SK-N-SH treated with all-trans-retinoic acid at 6 μM for 48 hours (cell line): ENCODE data around the gene USP30.
A peak's percentile ranks its signal among the peaks of the same experiment; 100 is the strongest.

ENCODE experiments used
- ATAC-seq: fragments of 200-7000 bp; cut with Tn5 transposase; 3 replicates; pipeline ENCODE4 v1.9.1; 2020; ENCODE audit warnings: mild to moderate bottlenecking, moderate library complexity
- ARNTL ChIP-seq: fragments of 450-650 bp; formaldehyde crosslinking; IDR thresholded peaks from 2 replicates; pipeline ENCODE4 v1.5.0; 2020; ENCODE audit warnings: low read depth, mild to moderate bottlenecking, moderate library complexity, borderline replicate concordance
- BACH2 ChIP-seq: fragments of 250-450 bp; sonication (Bioruptor Pico); IDR thresholded peaks from 2 replicates; pipeline ENCODE4 v1.9.0; 2021; ENCODE audit warnings: mild to moderate bottlenecking, borderline replicate concordance
- CREB5 ChIP-seq: fragments of 250-450 bp; sonication (Bioruptor Pico); IDR thresholded peaks from 2 replicates; pipeline ENCODE4 v1.5.1; 2020; ENCODE audit warnings: low read depth, mild to moderate bottlenecking, moderate library complexity
- ESRRG ChIP-seq: fragments of 250-450 bp; sonication (Bioruptor Pico); IDR thresholded peaks from 2 replicates; pipeline ENCODE4 v1.6.1; 2021; ENCODE audit warnings: mild to moderate bottlenecking
- GLIS3 ChIP-seq: fragments of 250-450 bp; sonication (Bioruptor Pico); IDR thresholded peaks from 2 replicates; pipeline ENCODE4 v1.5.0; 2020; ENCODE audit warnings: mild to moderate bottlenecking, moderate library complexity
- ISL1 ChIP-seq: fragments of 250-450 bp; sonication (Bioruptor Pico); IDR thresholded peaks from 2 replicates; pipeline ENCODE4 v2.1.2; 2022; ENCODE audit warnings: mild to moderate bottlenecking, moderate library complexity
- OSR1 ChIP-seq: fragments of 250-450 bp; sonication (Bioruptor Pico); IDR thresholded peaks from 2 replicates; pipeline ENCODE4 v1.8.0; 2022; ENCODE audit warnings: moderate library complexity, mild to moderate bottlenecking, inconsistent platforms
- PATZ1 ChIP-seq: fragments of 250-450 bp; sonication (Bioruptor Pico); IDR thresholded peaks from 2 replicates; pipeline ENCODE4 v1.8.0; 2020; ENCODE audit warnings: mild to moderate bottlenecking, moderate library complexity, borderline replicate concordance
- POU6F1 ChIP-seq: fragments of 250-450 bp; sonication (Bioruptor Pico); IDR thresholded peaks from 2 replicates; pipeline ENCODE4 v1.8.0; 2021; ENCODE audit warnings: low read depth, mild to moderate bottlenecking, moderate library complexity, borderline replicate concordance
- PPARA ChIP-seq: fragments of 250-450 bp; sonication (Bioruptor Pico); IDR thresholded peaks from 2 replicates; pipeline ENCODE4 v1.5.0; 2020; ENCODE audit warnings: mild to moderate bottlenecking, borderline replicate concordance
- RARB ChIP-seq: fragments of 250-450 bp; sonication (Bioruptor Pico); IDR thresholded peaks from 2 replicates; pipeline ENCODE4 v1.8.0; 2021; ENCODE audit warnings: mild to moderate bottlenecking, moderate library complexity
- SNAI2 ChIP-seq: fragments of 250-450 bp; sonication (Bioruptor Pico); IDR thresholded peaks from 2 replicates; pipeline ENCODE4 v1.5.0; 2020; ENCODE audit warnings: mild to moderate bottlenecking, moderate library complexity
- TCF4 ChIP-seq: fragments of 250-450 bp; sonication (Bioruptor Pico); IDR thresholded peaks from 2 replicates; pipeline ENCODE4 v1.8.0; 2021; ENCODE audit warnings: mild to moderate bottlenecking, moderate library complexity, borderline replicate concordance
- TOX ChIP-seq: fragments of 250-450 bp; sonication (Bioruptor Pico); IDR thresholded peaks from 2 replicates; pipeline ENCODE4 v1.8.0; 2021; ENCODE audit warnings: mild to moderate bottlenecking, moderate library complexity, borderline replicate concordance
- ZC3H10 ChIP-seq: fragments of 250-450 bp; sonication (Bioruptor Pico); IDR thresholded peaks from 2 replicates; pipeline ENCODE4 v1.5.1; 2021; ENCODE audit warnings: mild to moderate bottlenecking, moderate library complexity
- ZFP3 ChIP-seq: fragments of 250-450 bp; sonication (Bioruptor Pico); IDR thresholded peaks from 2 replicates; pipeline ENCODE4 v1.5.0; 2020; ENCODE audit warnings: mild to moderate bottlenecking, moderate library complexity
- ZFP30 ChIP-seq: fragments of 450-650 bp; formaldehyde crosslinking; IDR thresholded peaks from 2 replicates; pipeline ENCODE4 v1.5.0; 2022; ENCODE audit warnings: mild to moderate bottlenecking, moderate library complexity
- ZNF565 ChIP-seq: fragments of 450-650 bp; formaldehyde crosslinking; conservative IDR thresholded peaks from 2 replicates; pipeline ENCODE4 v1.5.0; 2020; ENCODE audit warnings: low read depth, mild to moderate bottlenecking, moderate library complexity
- ZNF70 ChIP-seq: fragments of 450-650 bp; formaldehyde crosslinking; IDR thresholded peaks from 2 replicates; pipeline ENCODE4 v1.5.0; 2020; ENCODE audit warnings: mild to moderate bottlenecking, moderate library complexity

Gene USP30

GRCh38 chr12:109097140-109097434, 44.7 kb downstream of the USP30 start:
- no peak for ATAC-seq
- TF ChIP-seq RARB (CRISPR knock-in tag) (no peak), POU6F1 (no peak), GLIS3 (CRISPR knock-in tag) (no peak), CREB5 (CRISPR knock-in tag) (no peak)

- TF ChIP-seq ZFP30 (CRISPR knock-in tag) = no peak
- no peak for TF ChIP-seq PATZ1 (CRISPR knock-in tag)
- TF ChIP-seq CREB5 (CRISPR knock-in tag) = no peak
- no peak for TF ChIP-seq ZFP3
- TF ChIP-seq PPARA (CRISPR knock-in tag) = no peak
- no peak for TF ChIP-seq TOX (CRISPR knock-in tag)
- TF ChIP-seq TCF4 (CRISPR knock-in tag) = no peak
- TF ChIP-seq ZNF565 = no peak
- TF ChIP-seq ZC3H10 (CRISPR knock-in tag) = no peak
- no peak for TF ChIP-seq OSR1 (CRISPR knock-in tag)
- peak; percentile 97 for ATAC-seq
Measured at GRCh38 chr12:109097435-109098182, 45.2 kb downstream of the USP30 start, which contains the start of gene UNG. TSS of gene UNG (plus strand) at chr12:109097597. CDS start at chr12:109097680, 83 bp downstream.

- TF ChIP-seq ZNF70 (no peak), TCF4 (CRISPR knock-in tag) (no peak), PATZ1 (CRISPR knock-in tag) (no peak), CREB5 (CRISPR knock-in tag) (no peak), ZFP3 (no peak), ESRRG (no peak), ISL1 (CRISPR knock-in tag) (no peak), ZNF565 (no peak), BACH2 (CRISPR knock-in tag) (no peak), PPARA (CRISPR knock-in tag) (no peak), GLIS3 (CRISPR knock-in tag) (no peak), SNAI2 (CRISPR knock-in tag) (no peak), POU6F1 (no peak), ARNTL (no peak)
- peak; percentile 59 for ATAC-seq
Measured at GRCh38 chr12:109098183-109098604, 45.8 kb downstream of the USP30 start.
